ENCODE data around the gene TESK2.

TESK2 gene

GRCh38 chr1:45430490-45430889 lies 60.5 kb downstream of the TESK2 start:
- H3K9ac ChIP-seq (ENCODE audit: low read length): no peak overlapping the region
- H3K9me3 ChIP-seq (ENCODE audit: control insufficient read depth, low read length): no peaks in the 10 kb centered on the region
- H3K27me3 ChIP-seq (replicated peaks; ENCODE audit: control insufficient read depth, insufficient read depth, low read length): no peaks in the 10 kb centered on the region
- no peak for DNase-seq (ENCODE audit: low read depth)
- H3K4me3 ChIP-seq (ENCODE audit: low read length): no peak overlapping the region
- H3K4me1 ChIP-seq (ENCODE audit: control insufficient read depth, insufficient read depth, low read length): no peaks in the 10 kb centered on the region
- no peaks in the 10 kb centered on the region for H3K36me3 ChIP-seq (ENCODE audit: control insufficient read depth, insufficient read depth, low read length, severe bottlenecking)

DNA sequence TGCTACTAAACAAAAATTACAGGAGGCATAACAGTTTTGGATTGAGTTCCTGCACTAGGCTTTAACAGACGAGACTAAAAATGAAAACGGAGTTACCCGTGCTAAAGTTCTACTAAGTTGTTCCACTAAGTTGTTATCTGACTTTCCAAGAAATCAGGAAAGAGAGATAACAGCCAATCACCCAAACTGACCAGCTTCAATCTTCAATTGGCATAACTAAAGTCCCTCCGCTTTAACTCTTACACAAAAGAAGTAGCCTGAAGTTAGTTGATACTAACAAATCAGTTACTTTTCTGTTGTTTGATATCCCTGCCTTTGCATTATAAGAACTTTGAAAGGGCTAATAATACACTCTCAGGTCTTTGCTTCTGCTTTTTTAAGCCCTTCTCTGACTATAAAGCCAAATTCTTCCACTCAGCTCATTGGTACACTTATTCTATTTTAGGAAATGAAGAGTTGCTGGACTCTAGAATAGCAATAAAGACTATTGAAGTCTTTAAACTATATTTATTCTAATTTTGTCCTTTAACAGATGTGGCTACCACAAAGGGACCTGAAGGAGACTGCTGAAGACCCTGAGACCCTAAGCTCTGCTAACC lies 61.3 kb downstream of the TESK2 start:
- no peak for DNase-seq (ENCODE audit: low read depth)
- H3K4me1 ChIP-seq (ENCODE audit: control insufficient read depth, insufficient read depth, low read length): no peaks in the 10 kb centered on the region
- H3K9ac ChIP-seq (ENCODE audit: low read length): no peak overlapping the region

GRCh38 chr1:45423906-45424678 lies 66.9 kb downstream of the TESK2 start:
- Histone ChIP-seq H3K27me3 (replicated peaks; ENCODE audit: control insufficient read depth, insufficient read depth, low read length) (no peaks in the 10 kb centered on the region), H3K36me3 (ENCODE audit: control insufficient read depth, insufficient read depth, low read length, severe bottlenecking) (no peaks in the 10 kb centered on the region), H3K9me3 (ENCODE audit: control insufficient read depth, low read length) (no peaks in the 10 kb centered on the region), H3K4me3 (ENCODE audit: low read length) (no peak overlapping the region), H3K9ac (ENCODE audit: low read length) (no peak overlapping the region), H3K4me1 (ENCODE audit: control insufficient read depth, insufficient read depth, low read length) (no peaks in the 10 kb centered on the region)
- no peak for DNase-seq (ENCODE audit: low read depth)

More for the DNA sequence above, 61.3 kb downstream of the TESK2 start:
- no peak overlapping the region for H3K4me3 ChIP-seq (ENCODE audit: low read length)
- H3K27me3 ChIP-seq (replicated peaks; ENCODE audit: control insufficient read depth, insufficient read depth, low read length): no peaks in the 10 kb centered on the region
- no peaks in the 10 kb centered on the region for H3K9me3 ChIP-seq (ENCODE audit: control insufficient read depth, low read length)
- H3K36me3 ChIP-seq (ENCODE audit: control insufficient read depth, insufficient read depth, low read length, severe bottlenecking): no peaks in the 10 kb centered on the region

GRCh38 chr1:45421935-45422334 lies 69.0 kb downstream of the TESK2 start:
- Histone ChIP-seq H3K4me1 (ENCODE audit: control insufficient read depth, insufficient read depth, low read length) (no peaks in the 10 kb centered on the region), H3K27me3 (replicated peaks; ENCODE audit: control insufficient read depth, insufficient read depth, low read length) (no peaks in the 10 kb centered on the region), H3K9me3 (ENCODE audit: control insufficient read depth, low read length) (no peaks in the 10 kb centered on the region), H3K4me3 (ENCODE audit: low read length) (no peak overlapping the region), H3K36me3 (ENCODE audit: control insufficient read depth, insufficient read depth, low read length, severe bottlenecking) (no peaks in the 10 kb centered on the region), H3K9ac (ENCODE audit: low read length) (no peak overlapping the region)
- no peak for DNase-seq (ENCODE audit: low read depth)

DNA sequence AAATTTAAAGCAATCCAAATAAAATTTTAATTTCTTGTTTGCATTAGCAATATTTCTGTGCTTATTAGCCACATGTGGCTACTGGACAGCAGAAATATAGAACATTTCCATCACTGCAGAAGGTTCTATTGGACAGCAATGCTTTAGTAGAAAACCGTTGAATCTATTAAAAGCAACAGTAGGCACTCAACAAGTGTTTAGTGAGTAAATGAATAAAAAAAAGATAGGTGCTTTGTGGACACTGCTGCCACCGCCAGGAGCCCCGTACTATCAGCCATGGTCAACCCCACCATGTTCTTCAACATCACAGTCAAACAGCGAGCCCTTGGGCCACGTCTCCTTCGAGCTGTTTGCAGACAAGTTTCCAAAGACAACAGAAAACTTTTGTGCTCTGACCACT lies 76.2 kb downstream of the TESK2 start:
- H3K27me3 ChIP-seq (replicated peaks; ENCODE audit: control insufficient read depth, insufficient read depth, low read length): no peaks in the 10 kb centered on the region
- DNase-seq (ENCODE audit: low read depth): no peak

DNA sequence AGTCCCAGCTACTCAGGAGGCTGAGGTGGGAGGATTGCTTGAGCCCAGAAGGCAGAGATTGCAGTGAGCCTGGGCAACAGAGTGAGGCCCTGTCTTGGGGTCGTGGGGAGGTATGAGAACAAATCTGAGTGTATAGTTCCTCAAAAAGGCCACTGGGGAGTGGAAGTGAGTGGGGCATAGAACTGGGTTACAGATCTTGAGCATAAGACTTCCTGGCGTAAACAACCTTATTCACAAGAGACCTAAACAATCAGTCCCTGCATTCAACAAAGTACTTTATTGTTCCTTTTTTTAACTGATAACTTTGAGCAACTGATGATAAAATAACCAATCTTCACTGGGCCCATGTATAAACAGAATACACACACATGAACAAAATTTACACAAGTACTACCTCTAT lies 78.1 kb downstream of the TESK2 start:
- Histone ChIP-seq H3K9ac (ENCODE audit: low read length) (no peak overlapping the region), H3K36me3 (ENCODE audit: control insufficient read depth, insufficient read depth, low read length, severe bottlenecking) (no peaks in the 10 kb centered on the region), H3K9me3 (ENCODE audit: control insufficient read depth, low read length) (no peaks in the 10 kb centered on the region), H3K4me3 (ENCODE audit: low read length) (no peak overlapping the region), H3K4me1 (ENCODE audit: control insufficient read depth, insufficient read depth, low read length) (peaks cover 7% of the 10 kb centered on the region), H3K27me3 (replicated peaks; ENCODE audit: control insufficient read depth, insufficient read depth, low read length) (no peaks in the 10 kb centered on the region)
- DNase-seq (ENCODE audit: low read depth): no peak

More for the DNA sequence above, 76.2 kb downstream of the TESK2 start:
- no peak overlapping the region for H3K4me3 ChIP-seq (ENCODE audit: low read length)
- no peak overlapping the region for H3K9ac ChIP-seq (ENCODE audit: low read length)
- H3K9me3 ChIP-seq (ENCODE audit: control insufficient read depth, low read length): no peaks in the 10 kb centered on the region
- H3K36me3 ChIP-seq (ENCODE audit: control insufficient read depth, insufficient read depth, low read length, severe bottlenecking): no peaks in the 10 kb centered on the region
- no peaks in the 10 kb centered on the region for H3K4me1 ChIP-seq (ENCODE audit: control insufficient read depth, insufficient read depth, low read length)

DNA sequence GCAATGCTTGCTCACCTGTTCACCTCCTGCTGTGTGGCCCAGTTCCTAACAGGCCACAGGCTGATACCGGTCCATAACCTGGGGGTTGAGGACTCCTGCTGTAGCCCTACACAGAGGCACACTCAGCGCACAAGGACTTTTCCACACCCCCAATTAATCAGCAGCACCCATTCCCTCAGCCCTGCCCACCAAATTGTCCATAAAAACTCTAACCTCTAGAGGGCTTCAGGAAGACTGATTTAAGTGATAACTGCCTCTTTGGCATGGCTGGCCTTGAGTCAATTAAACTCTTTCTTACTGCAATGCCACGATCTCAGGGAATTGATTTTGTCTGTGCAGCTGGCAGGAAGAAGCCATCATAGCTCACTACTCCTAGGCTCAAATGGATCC lies 79.5 kb downstream of the TESK2 start:
- Histone ChIP-seq H3K9me3 (ENCODE audit: control insufficient read depth, low read length) (no peaks in the 10 kb centered on the region), H3K4me3 (ENCODE audit: low read length) (no peak overlapping the region), H3K4me1 (ENCODE audit: control insufficient read depth, insufficient read depth, low read length) (peaks cover 7% of the 10 kb centered on the region), H3K9ac (ENCODE audit: low read length) (no peak overlapping the region), H3K36me3 (ENCODE audit: control insufficient read depth, insufficient read depth, low read length, severe bottlenecking) (no peaks in the 10 kb centered on the region), H3K27me3 (replicated peaks; ENCODE audit: control insufficient read depth, insufficient read depth, low read length) (no peaks in the 10 kb centered on the region)
- DNase-seq (ENCODE audit: low read depth): no peak

GRCh38 chr1:45410850-45411509 lies 80.0 kb downstream of the TESK2 start:
- Histone ChIP-seq H3K9me3 (ENCODE audit: control insufficient read depth, low read length) (no peaks in the 10 kb centered on the region), H3K27me3 (replicated peaks; ENCODE audit: control insufficient read depth, insufficient read depth, low read length) (no peaks in the 10 kb centered on the region), H3K4me1 (ENCODE audit: control insufficient read depth, insufficient read depth, low read length) (peaks cover 7% of the 10 kb centered on the region), H3K36me3 (ENCODE audit: control insufficient read depth, insufficient read depth, low read length, severe bottlenecking) (no peaks in the 10 kb centered on the region), H3K4me3 (ENCODE audit: low read length) (no peak overlapping the region), H3K9ac (ENCODE audit: low read length) (no peak overlapping the region)
- DNase-seq (ENCODE audit: low read depth): no peak

- Histone ChIP-seq H3K4me1 (ENCODE audit: control insufficient read depth, insufficient read depth, low read length) (peaks cover 7% of the 10 kb centered on the region), H3K4me3 (ENCODE audit: low read length) (no peak overlapping the region), H3K27me3 (replicated peaks; ENCODE audit: control insufficient read depth, insufficient read depth, low read length) (no peaks in the 10 kb centered on the region), H3K9me3 (ENCODE audit: control insufficient read depth, low read length) (no peaks in the 10 kb centered on the region), H3K36me3 (ENCODE audit: control insufficient read depth, insufficient read depth, low read length, severe bottlenecking) (no peaks in the 10 kb centered on the region), H3K9ac (ENCODE audit: low read length) (no peak overlapping the region)
- DNase-seq (ENCODE audit: low read depth): no peak
These were observed 81.7 kb downstream of the TESK2 start for GRCh38 chr1:45409276-45409675.

DNA sequence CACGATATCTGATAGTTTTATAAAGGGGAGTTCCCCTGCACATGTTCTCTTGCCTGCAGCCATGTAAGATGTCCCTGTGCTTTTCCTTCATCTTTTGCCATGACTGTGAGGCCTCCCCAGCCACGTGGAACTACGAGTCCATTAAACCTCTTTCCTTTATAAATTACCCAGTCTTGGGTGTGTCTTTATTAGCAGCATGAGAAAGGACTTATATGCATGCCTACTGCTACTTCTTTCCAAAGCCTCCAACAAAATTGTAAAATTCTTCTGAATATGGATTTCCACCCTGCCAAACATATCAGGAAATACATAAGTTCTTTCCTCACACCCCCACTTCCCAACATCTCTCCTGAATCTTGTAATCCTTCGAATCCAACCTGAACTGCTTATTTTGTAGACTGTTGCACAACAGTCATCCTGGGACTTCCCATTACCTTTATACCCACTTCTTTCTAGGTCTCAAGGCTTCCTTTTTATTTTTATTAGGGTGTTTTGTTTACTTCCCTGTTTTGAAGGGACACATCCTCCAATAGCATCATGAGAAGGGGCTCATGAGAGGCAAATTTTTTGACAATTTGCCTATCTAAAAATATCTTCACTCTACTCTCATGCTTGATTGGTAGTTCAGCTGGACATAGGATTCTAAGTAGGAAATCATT lies 83.2 kb downstream of the TESK2 start:
- Histone ChIP-seq H3K4me3 (ENCODE audit: low read length) (no peak overlapping the region), H3K36me3 (ENCODE audit: control insufficient read depth, insufficient read depth, low read length, severe bottlenecking) (no peaks in the 10 kb centered on the region), H3K4me1 (ENCODE audit: control insufficient read depth, insufficient read depth, low read length) (peaks cover 7% of the 10 kb centered on the region), H3K9me3 (ENCODE audit: control insufficient read depth, low read length) (no peaks in the 10 kb centered on the region), H3K9ac (ENCODE audit: low read length) (no peak overlapping the region), H3K27me3 (replicated peaks; ENCODE audit: control insufficient read depth, insufficient read depth, low read length) (no peaks in the 10 kb centered on the region)
- DNase-seq (ENCODE audit: low read depth): no peak

DNA sequence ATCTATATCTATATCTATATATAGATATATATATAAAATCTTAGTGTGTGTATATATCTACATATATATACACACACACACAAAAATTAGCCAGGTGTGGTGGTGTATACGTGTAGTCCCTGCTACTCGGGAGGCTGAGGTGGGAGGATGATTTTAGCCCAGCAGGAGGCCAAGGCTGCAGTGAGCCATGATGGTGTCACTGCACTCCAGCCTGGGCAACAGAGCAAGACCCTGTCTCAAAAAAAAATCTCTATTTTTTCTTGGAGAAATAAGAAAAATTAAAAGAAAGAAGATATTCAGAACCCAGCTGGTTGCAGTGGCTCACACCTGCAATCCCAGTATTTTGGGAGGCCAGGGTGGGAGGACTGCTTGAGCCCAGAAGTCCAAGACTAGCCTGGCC lies 85.3 kb downstream of the TESK2 start:
- Histone ChIP-seq H3K4me3 (ENCODE audit: low read length) (no peak overlapping the region), H3K36me3 (ENCODE audit: control insufficient read depth, insufficient read depth, low read length, severe bottlenecking) (no peaks in the 10 kb centered on the region), H3K9ac (ENCODE audit: low read length) (no peak overlapping the region), H3K9me3 (ENCODE audit: control insufficient read depth, low read length) (no peaks in the 10 kb centered on the region), H3K4me1 (ENCODE audit: control insufficient read depth, insufficient read depth, low read length) (peaks cover 7% of the 10 kb centered on the region), H3K27me3 (replicated peaks; ENCODE audit: control insufficient read depth, insufficient read depth, low read length) (no peaks in the 10 kb centered on the region)
- no peak for DNase-seq (ENCODE audit: low read depth)
